Measurements from ENCODE around the gene PLAU.
"Not testable (repeated sequence)": the region's sequence is repeated elsewhere in the genome, so short reads cannot be mapped to it uniquely, and the experiment has no call there.

- TF ChIP-seq, protein P1, sequence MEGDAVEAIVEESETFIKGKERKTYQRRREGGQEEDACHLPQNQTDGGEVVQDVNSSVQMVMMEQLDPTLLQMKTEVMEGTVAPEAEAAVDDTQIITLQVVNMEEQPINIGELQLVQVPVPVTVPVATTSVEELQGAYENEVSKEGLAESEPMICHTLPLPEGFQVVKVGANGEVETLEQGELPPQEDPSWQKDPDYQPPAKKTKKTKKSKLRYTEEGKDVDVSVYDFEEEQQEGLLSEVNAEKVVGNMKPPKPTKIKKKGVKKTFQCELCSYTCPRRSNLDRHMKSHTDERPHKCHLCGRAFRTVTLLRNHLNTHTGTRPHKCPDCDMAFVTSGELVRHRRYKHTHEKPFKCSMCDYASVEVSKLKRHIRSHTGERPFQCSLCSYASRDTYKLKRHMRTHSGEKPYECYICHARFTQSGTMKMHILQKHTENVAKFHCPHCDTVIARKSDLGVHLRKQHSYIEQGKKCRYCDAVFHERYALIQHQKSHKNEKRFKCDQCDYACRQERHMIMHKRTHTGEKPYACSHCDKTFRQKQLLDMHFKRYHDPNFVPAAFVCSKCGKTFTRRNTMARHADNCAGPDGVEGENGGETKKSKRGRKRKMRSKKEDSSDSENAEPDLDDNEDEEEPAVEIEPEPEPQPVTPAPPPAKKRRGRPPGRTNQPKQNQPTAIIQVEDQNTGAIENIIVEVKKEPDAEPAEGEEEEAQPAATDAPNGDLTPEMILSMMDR (IDR thresholded peaks at IDR 0.05): not testable (repeated sequence)
- TF ChIP-seq POLR2A, POLR2AphosphoS5, EP300 (IDR thresholded peaks at IDR 0.05): not testable (repeated sequence)
Observed at GRCh38 chr10:73889416-73889815, 21.5 kb upstream of the PLAU start.

All from upper lobe of left lung (tissue), 4 donors.